HepG2 (cell line): ENCODE data around the gene STH. TPM values are rescaled to one million over a fixed set of nuclear protein-coding genes. Genes with fewer than 3 reads are reported as not detected.

Source experiments
- polyA plus RNA-seq, 8 experiments: library from polyadenylated mRNA; depleted of rRNA in 3 of 8; stranded (reverse) in 7 of 8; unstranded in 1 of 8; fragments of >200 nt; fragmentation: Illumina TruSeq in 4 of 8; extraction: Trizol in 4 of 8; gene quantifications; 2 replicates each; pipeline versions ENCODE4 v1.2.1 to v1.2.3, GENCODE V29; 2011 to 2016; ENCODE audit warnings: low read depth in 4 of 8, missing spikeins in 1 of 8, mixed read lengths in 1 of 8; ENCODE audit not compliant: insufficient read depth in 1 of 8
- total RNA-seq, 5 experiments: library from RNA; depleted of rRNA; stranded (reverse); fragments of >200 nt; fragmentation: Illumina TruSeq; extraction: Trizol; gene quantifications; 2 replicates each; pipeline ENCODE4 v1.2.3, GENCODE V29; 2016; ENCODE audit warnings: low read depth in 1 of 5

STH gene
- total and polyA plus RNA-seq, 2 of the 13 experiments (the other 11 are each of a cell fraction or from before 2014, with no cell fraction given): not detected

Other genes with a start within 250 kb of the STH start
- not detected in 2 replicates for gene CRHR1, start 214.9 kb upstream of the STH start, total RNA-seq (2016; rRNA removed; fragmentation: Illumina TruSeq; extraction: Trizol)
- not detected in 2 replicates for gene CRHR1, start 214.9 kb upstream of the STH start, polyA plus RNA-seq (2011; rRNA removed)
- not detected in 2 replicates for gene SPPL2C, start 154.4 kb upstream of the STH start, total RNA-seq (2016; rRNA removed; fragmentation: Illumina TruSeq; extraction: Trizol)
- not detected in 2 replicates for gene SPPL2C, start 154.4 kb upstream of the STH start, polyA plus RNA-seq (2011; rRNA removed)
- gene MAPT, start 104.7 kb upstream of the STH start, total RNA-seq (2016; rRNA removed; fragmentation: Illumina TruSeq; extraction: Trizol): 2.1 and 3.6 TPM in 2 replicates
- 2.8 and 3.3 TPM in 2 replicates for gene MAPT, start 104.7 kb upstream of the STH start, polyA plus RNA-seq (2011; rRNA removed)
- 59.6 and 60.9 TPM in 2 replicates for gene KANSL1, start 194.2 kb downstream of the STH start, total RNA-seq (2016; rRNA removed; fragmentation: Illumina TruSeq; extraction: Trizol)
- gene KANSL1, start 194.2 kb downstream of the STH start, polyA plus RNA-seq (2011; rRNA removed): 22.8 and 24.0 TPM in 2 replicates